Measurements from ENCODE around the gene GLIS2.

DNA sequence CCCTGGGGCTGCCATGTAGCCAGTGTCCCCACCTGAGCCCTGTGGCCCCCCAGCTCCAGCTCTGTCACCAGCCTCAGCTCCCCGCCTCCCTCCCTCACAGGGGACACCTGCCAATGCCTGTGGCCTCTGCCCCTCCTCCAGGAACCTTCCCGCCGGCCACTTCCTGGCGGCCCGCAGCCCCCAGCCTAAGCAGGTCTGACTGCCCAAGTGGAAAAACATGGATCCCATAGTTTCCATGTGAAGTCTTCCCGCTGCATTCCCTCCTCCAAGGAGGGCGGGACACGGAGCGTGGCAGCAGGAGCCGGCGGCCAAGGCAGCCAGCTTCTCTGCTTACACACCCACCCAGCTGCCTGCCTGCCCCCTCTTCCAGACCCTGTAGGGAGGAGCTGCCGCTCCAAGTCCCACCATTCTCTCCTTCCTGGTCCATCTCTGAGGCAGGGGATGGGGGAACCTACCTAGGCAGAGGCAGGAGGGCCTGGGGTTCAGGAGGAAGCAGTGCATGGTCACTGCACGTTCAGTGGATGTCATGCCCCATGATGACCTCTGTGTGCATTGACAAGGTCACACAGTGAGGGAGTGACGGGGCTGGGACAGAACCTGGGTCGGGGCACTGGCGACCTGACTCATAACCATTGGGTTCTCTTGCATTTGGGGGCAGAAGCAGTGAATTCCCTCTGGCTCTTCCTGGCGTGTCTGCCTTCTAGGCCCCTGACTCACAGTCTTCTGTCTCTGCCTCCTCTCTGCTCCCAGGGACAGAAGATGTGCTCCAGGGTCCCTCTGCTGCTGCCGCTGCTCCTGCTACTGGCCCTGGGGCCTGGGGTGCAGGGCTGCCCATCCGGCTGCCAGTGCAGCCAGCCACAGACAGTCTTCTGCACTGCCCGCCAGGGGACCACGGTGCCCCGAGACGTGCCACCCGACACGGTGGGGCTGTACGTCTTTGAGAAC lies 64.5 kb downstream of the GLIS2 start:
- no peak for TF ChIP-seq POLR2A (IDR thresholded peaks at IDR 0.05)
- TF ChIP-seq, protein P1, sequence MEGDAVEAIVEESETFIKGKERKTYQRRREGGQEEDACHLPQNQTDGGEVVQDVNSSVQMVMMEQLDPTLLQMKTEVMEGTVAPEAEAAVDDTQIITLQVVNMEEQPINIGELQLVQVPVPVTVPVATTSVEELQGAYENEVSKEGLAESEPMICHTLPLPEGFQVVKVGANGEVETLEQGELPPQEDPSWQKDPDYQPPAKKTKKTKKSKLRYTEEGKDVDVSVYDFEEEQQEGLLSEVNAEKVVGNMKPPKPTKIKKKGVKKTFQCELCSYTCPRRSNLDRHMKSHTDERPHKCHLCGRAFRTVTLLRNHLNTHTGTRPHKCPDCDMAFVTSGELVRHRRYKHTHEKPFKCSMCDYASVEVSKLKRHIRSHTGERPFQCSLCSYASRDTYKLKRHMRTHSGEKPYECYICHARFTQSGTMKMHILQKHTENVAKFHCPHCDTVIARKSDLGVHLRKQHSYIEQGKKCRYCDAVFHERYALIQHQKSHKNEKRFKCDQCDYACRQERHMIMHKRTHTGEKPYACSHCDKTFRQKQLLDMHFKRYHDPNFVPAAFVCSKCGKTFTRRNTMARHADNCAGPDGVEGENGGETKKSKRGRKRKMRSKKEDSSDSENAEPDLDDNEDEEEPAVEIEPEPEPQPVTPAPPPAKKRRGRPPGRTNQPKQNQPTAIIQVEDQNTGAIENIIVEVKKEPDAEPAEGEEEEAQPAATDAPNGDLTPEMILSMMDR (IDR thresholded peaks at IDR 0.05) = no peak

Data from vagina (tissue), 2 donors.